Neuronal stem cell (in vitro differentiated cells): ENCODE data around the gene TBPL1.

Experiments
- DNase-seq: peaks from one replicate; pipeline ENCODE4 v3.0.0-alpha.2; 2013; ENCODE audit warnings: low spot score
- H2AFZ ChIP-seq: one replicate; pipeline ENCODE4 v1.6.1; 2013; ENCODE audit warnings: mild to moderate bottlenecking, low read length, inconsistent platforms
- H2AK5ac ChIP-seq: 2 replicates; pipeline ENCODE4 v1.6.1; 2013; ENCODE audit warnings: low read depth, mild to moderate bottlenecking, inconsistent platforms, low read length, moderate library complexity, mixed read lengths
- H2BK120ac ChIP-seq: 2 replicates; pipeline ENCODE4 v1.6.1; 2013; ENCODE audit warnings: low read depth, mild to moderate bottlenecking, inconsistent platforms, low read length, moderate library complexity, mixed read lengths
- H2BK12ac ChIP-seq: one replicate; pipeline ENCODE4 v1.6.1; 2013; ENCODE audit warnings: low read length, inconsistent platforms
- H2BK15ac ChIP-seq: 2 replicates; pipeline ENCODE4 v1.6.1; 2013; ENCODE audit warnings: mild to moderate bottlenecking, low read length, inconsistent platforms, mixed read lengths
- H2BK5ac ChIP-seq: one replicate; pipeline ENCODE4 v1.6.1; 2013; ENCODE audit warnings: inconsistent platforms, mild to moderate bottlenecking, low read length, moderate library complexity
- H3K14ac ChIP-seq: one replicate; pipeline ENCODE4 v1.6.1; 2013; ENCODE audit warnings: low read length, inconsistent platforms
- H3K18ac ChIP-seq: 2 replicates; pipeline ENCODE4 v1.6.1; 2013; ENCODE audit warnings: low read length, inconsistent platforms
- H3K23ac ChIP-seq: 2 replicates; pipeline ENCODE4 v1.6.1; 2013; ENCODE audit warnings: low read depth, mild to moderate bottlenecking, mixed read lengths, low read length, inconsistent platforms; ENCODE audit not compliant: poor library complexity
- H3K27ac ChIP-seq: replicated peaks from 3 replicates; pipeline ENCODE4 v1.5.1; 2013; ENCODE audit warnings: low read length, inconsistent platforms
- H3K27me3 ChIP-seq, 3 experiments: 2 replicates each; pipeline ENCODE4 v1.6.1; 2013; ENCODE audit warnings: low read length in 3 of 3, mild to moderate bottlenecking in 2 of 3, inconsistent platforms in 1 of 3, low read depth in 1 of 3, mixed read lengths in 1 of 3, moderate library complexity in 1 of 3; ENCODE audit not compliant: control insufficient read depth in 3 of 3, insufficient read depth in 3 of 3
- H3K36me3 ChIP-seq, 2 donors: replicated peaks in 1 of 2; 2 replicates each; pipeline ENCODE4 v1.6.1; 2013; ENCODE audit warnings: low read length in 2 of 2; ENCODE audit not compliant: control insufficient read depth in 2 of 2, insufficient read depth in 2 of 2
- H3K4ac ChIP-seq: 2 replicates; pipeline ENCODE4 v1.6.1; 2013; ENCODE audit warnings: inconsistent platforms, mild to moderate bottlenecking, low read length, moderate library complexity
- H3K4me1 ChIP-seq, 2 donors: 1 replicate in 1 of 2; 2 replicates in 1 of 2; pipeline ENCODE4 v1.6.1; 2013; ENCODE audit warnings: low read length in 2 of 2, low read depth in 1 of 2; ENCODE audit not compliant: control insufficient read depth in 2 of 2, insufficient read depth in 1 of 2
- H3K4me2 ChIP-seq: one replicate; pipeline ENCODE4 v1.6.1; 2013; ENCODE audit warnings: mild to moderate bottlenecking, low read length, inconsistent platforms; ENCODE audit not compliant: insufficient read depth, poor library complexity, severe bottlenecking
- H3K4me3 ChIP-seq, 2 donors: 2 replicates each; pipeline ENCODE4 v1.5.1; 2013; ENCODE audit warnings: low read length in 2 of 2, mild to moderate bottlenecking in 2 of 2, inconsistent platforms in 1 of 2, moderate library complexity in 1 of 2
- H3K79me1 ChIP-seq: one replicate; pipeline ENCODE4 v1.6.1; 2013; ENCODE audit warnings: low read depth, mild to moderate bottlenecking, inconsistent platforms, low read length, moderate library complexity
- H3K9ac ChIP-seq: one replicate; pipeline ENCODE4 v1.6.1; 2013; ENCODE audit warnings: mild to moderate bottlenecking, low read depth, low read length, inconsistent platforms; ENCODE audit not compliant: poor library complexity
- H3K9me3 ChIP-seq, 2 donors: replicated peaks in 1 of 2; 2 replicates each; pipeline versions ENCODE3 to v1.6.1; 2013; ENCODE audit warnings: low read length in 2 of 2, mild to moderate bottlenecking in 2 of 2, inconsistent platforms in 1 of 2, low read depth in 1 of 2, mixed read lengths in 1 of 2, moderate library complexity in 1 of 2; ENCODE audit not compliant: control insufficient read depth in 2 of 2, insufficient read depth in 1 of 2
- H4K8ac ChIP-seq: one replicate; pipeline ENCODE4 v1.6.1; 2013; ENCODE audit warnings: low read depth, mild to moderate bottlenecking, inconsistent platforms, low read length, moderate library complexity
- H4K91ac ChIP-seq: one replicate; pipeline ENCODE4 v1.6.1; 2013; ENCODE audit warnings: low read length, low read depth, mild to moderate bottlenecking, inconsistent platforms; ENCODE audit not compliant: poor library complexity
- WGBS, 2 donors: extraction: QIAGEN DNeasy Blood & Tissue Kit; methylation state at CpG; one replicate each; pipeline ENCODE4 v1.1.7; 2013; ENCODE audit warnings: missing lambda C conversion rate in 2 of 2, mixed read lengths in 1 of 2; ENCODE audit not compliant: insufficient read length in 2 of 2, insufficient replicate concordance in 1 of 2; ENCODE audit errors: extremely low coverage in 2 of 2; 5-methylcytosine and 5-hydroxymethylcytosine counted together

TBPL1 gene

DNA sequence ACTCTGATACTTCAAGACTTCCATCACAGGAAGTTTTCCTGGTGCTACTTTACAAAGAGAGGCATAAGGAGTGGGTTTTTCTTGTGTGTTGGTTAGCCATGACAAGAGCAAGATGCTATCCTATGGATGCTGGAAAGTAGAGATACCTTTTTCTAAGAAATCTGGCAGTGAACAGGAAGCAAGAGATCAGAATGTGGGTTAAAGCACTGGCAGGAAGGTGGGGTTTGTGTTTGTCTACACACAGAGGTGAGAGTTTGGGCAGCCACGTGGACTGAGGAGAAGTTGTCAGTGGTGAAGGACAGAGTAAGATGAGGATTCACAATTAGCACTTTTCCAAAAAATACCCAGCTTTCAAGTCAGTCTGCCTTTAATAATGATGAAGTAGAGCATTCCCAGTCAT is 81.5 kb downstream of the TBPL1 start:
- Histone ChIP-seq H3K4me3 (no peak overlapping the region), H3K4ac (no peak overlapping the region), H2BK15ac (no peak overlapping the region), H3K36me3 (peaks cover 0 to 2% of the 10 kb centered on the region in 2 donors), H3K79me1 (no peaks in the 10 kb centered on the region), H3K9me3 (peaks cover 0 to 5% of the 10 kb centered on the region in 2 donors), H3K23ac (no peak overlapping the region), H2BK12ac (no peak overlapping the region), H3K27ac (no peak overlapping the region), H4K91ac (no peak overlapping the region), H3K9ac (no peak overlapping the region), H3K4me2 (no peak overlapping the region), H3K18ac (no peak overlapping the region), H2BK5ac (no peak overlapping the region), H3K14ac (no peak overlapping the region), H3K27me3 (no peaks in the 10 kb centered on the region), H2AFZ (no peak overlapping the region), H3K4me1 (no peaks in the 10 kb centered on the region), H4K8ac (no peak overlapping the region), H2AK5ac (no peak overlapping the region), H2BK120ac (no peak overlapping the region)
- no peak for DNase-seq
- no CpG with 5 or more reads among the region's 1 CpG for WGBS, 2 donors

- Histone ChIP-seq H2AK5ac (no peak overlapping the region), H2BK5ac (no peak overlapping the region), H2AFZ (no peak overlapping the region), H3K4me1 (no peaks in the 10 kb centered on the region), H2BK12ac (no peak overlapping the region), H3K36me3 (peaks cover 0 to 2% of the 10 kb centered on the region in 2 donors), H3K18ac (no peak overlapping the region), H3K79me1 (no peaks in the 10 kb centered on the region), H3K4ac (no peak overlapping the region), H3K27ac (no peak overlapping the region), H3K9ac (no peak overlapping the region), H3K14ac (no peak overlapping the region), H3K27me3 (no peaks in the 10 kb centered on the region), H4K91ac (no peak overlapping the region), H3K4me3 (no peak overlapping the region), H4K8ac (no peak overlapping the region), H2BK120ac (no peak overlapping the region), H3K4me2 (no peak overlapping the region), H2BK15ac (no peak overlapping the region), H3K23ac (no peak overlapping the region), H3K9me3 (peaks cover 0 to 5% of the 10 kb centered on the region in 2 donors)
- WGBS, 2 donors, result 100% methylated on average over 1 of the region's 7 CpGs
- DNase-seq, result no peak
Measured at GRCh38 chr6:134034961-134035822, 82.2 kb downstream of the TBPL1 start.

- DNase-seq, result no peak
- no peaks in the 10 kb centered on the region for H3K27me3 ChIP-seq
- no peak overlapping the region for H2BK15ac ChIP-seq
- H2BK120ac ChIP-seq, result no peak overlapping the region
- no peaks in the 10 kb centered on the region for H3K79me1 ChIP-seq
- H3K18ac ChIP-seq, result no peak overlapping the region
- H2AK5ac ChIP-seq, result no peak overlapping the region
- H3K4me2 ChIP-seq, result no peak overlapping the region
- no peak overlapping the region for H4K91ac ChIP-seq
- no peak overlapping the region for H3K9ac ChIP-seq
- H2BK5ac ChIP-seq, result no peak overlapping the region
- H3K14ac ChIP-seq, result no peak overlapping the region
- H3K23ac ChIP-seq, result no peak overlapping the region
- no peak overlapping the region for H2AFZ ChIP-seq
- no peak overlapping the region for H3K4ac ChIP-seq
- no peak overlapping the region for H2BK12ac ChIP-seq
- peaks cover 0 to 2% of the 10 kb centered on the region in 2 donors for H3K36me3 ChIP-seq
- no peak overlapping the region for H3K27ac ChIP-seq
- no peak overlapping the region for H3K4me3 ChIP-seq
- WGBS, 2 donors, result no CpG with 5 or more reads among the region's 3 CpGs
- no peak overlapping the region for H4K8ac ChIP-seq
- H3K4me1 ChIP-seq, result no peaks in the 10 kb centered on the region
- H3K9me3 ChIP-seq, result peaks cover 0 to 5% of the 10 kb centered on the region in 2 donors
Measured at GRCh38 chr6:134035823-134036296, 82.8 kb downstream of the TBPL1 start.

- H3K36me3 ChIP-seq, result peaks cover 0 to 4% of the 10 kb centered on the region in 2 donors
Measured at GRCh38 chr6:134039116-134039515, 86.1 kb downstream of the TBPL1 start.

More at GRCh38 chr6:134039116-134039515, 86.1 kb downstream of the TBPL1 start:
- no peaks in the 10 kb centered on the region for H3K79me1 ChIP-seq
- H3K4me2 ChIP-seq, result no peak overlapping the region
- H3K23ac ChIP-seq, result no peak overlapping the region
- no peak overlapping the region for H3K4me3 ChIP-seq
- peaks cover 2 to 4% of the 10 kb centered on the region in 2 donors for H3K4me1 ChIP-seq
- no peak overlapping the region for H3K14ac ChIP-seq
- no peak overlapping the region for H4K8ac ChIP-seq
- H3K27ac ChIP-seq, result no peak overlapping the region
- H2BK120ac ChIP-seq, result no peak overlapping the region
- H4K91ac ChIP-seq, result no peak overlapping the region
- no peaks in the 10 kb centered on the region for H3K27me3 ChIP-seq
- no peak overlapping the region for H2AK5ac ChIP-seq
- no peak overlapping the region for H3K4ac ChIP-seq
- no peak overlapping the region for H2BK12ac ChIP-seq
- no peak overlapping the region for H3K9ac ChIP-seq
- no peak overlapping the region for H2BK15ac ChIP-seq
- WGBS, 2 donors, result no CpG with 5 or more reads among the region's 1 CpG
- H2BK5ac ChIP-seq, result no peak overlapping the region
- H3K9me3 ChIP-seq, result peaks cover 0 to 3% of the 10 kb centered on the region in 2 donors
- H2AFZ ChIP-seq, result no peak overlapping the region
- DNase-seq, result no peak
- H3K18ac ChIP-seq, result no peak overlapping the region
